Cardiac fibroblast (primary cell): ENCODE results near the gene MBTPS1.

ENCODE experiments used
- DNase-seq, 2 donors: peaks; one replicate each; pipeline versions ENCODE4 v3.0.0 to v3.0.0-alpha.2; 2010; ENCODE audit warnings: low read depth in 2 of 2
- H3K4me3 ChIP-seq, 2 donors: replicated peaks in 1 of 2; 1 replicate in 1 of 2; 2 replicates in 1 of 2; pipeline ENCODE4 v1.5.1; 2011; ENCODE audit warnings: low read depth in 2 of 2, low read length in 2 of 2, mild to moderate bottlenecking in 2 of 2, moderate library complexity in 1 of 2
- CTCF ChIP-seq: IDR thresholded peaks from one replicate; pipeline ENCODE4 v1.5.1; 2011; ENCODE audit warnings: low read depth, mild to moderate bottlenecking, low read length, inconsistent platforms

MBTPS1 gene

GRCh38 chr16:84156342-84156784 lies 39.6 kb upstream of the MBTPS1 start:
- no peak for TF ChIP-seq CTCF
- peak in 1 of 2 donors; percentile 29 for DNase-seq
- H3K4me3 ChIP-seq = no peak overlapping the region

- H3K4me3 ChIP-seq = no peak overlapping the region
- no peak for DNase-seq
- TF ChIP-seq CTCF = no peak
Observed at GRCh38 chr16:84155771-84156170, 39.0 kb upstream of the MBTPS1 start.

GRCh38 chr16:84155226-84155625 lies 38.5 kb upstream of the MBTPS1 start:
- no peak for DNase-seq
- H3K4me3 ChIP-seq = no peak overlapping the region
- no peak for TF ChIP-seq CTCF

- DNase-seq = no peak
- H3K4me3 ChIP-seq = no peak overlapping the region
- no peak for TF ChIP-seq CTCF
Observed at GRCh38 chr16:84153660-84154214, 37.0 kb upstream of the MBTPS1 start.

- H3K4me3 ChIP-seq = no peak overlapping the region
- DNase-seq = no peak
- no peak for TF ChIP-seq CTCF
Observed at GRCh38 chr16:84150926-84151325, 34.2 kb upstream of the MBTPS1 start.

- TF ChIP-seq CTCF = no peak
- peak within 1 kb of the TSS; percentile 89 to 91 for H3K4me3 ChIP-seq
- peak; percentile 81 to 88 for DNase-seq
Observed at GRCh38 chr16:84144859-84145639, 28.3 kb upstream of the MBTPS1 start, which contains the start of the genes DNAAF1 and HSDL1. Gene DNAAF1, plus strand, starts transcription at chr16:84145308. Its CDS starts 133 bp downstream, at chr16:84145441. Gene HSDL1, minus strand, starts transcription at chr16:84145177. Its CDS starts 13,856 bp downstream, at chr16:84131321.
